GM11168 (cell line): ENCODE results near the gene OPRL1.

Source experiments
- in situ Hi-C: fragments of 300-500 bp; cut with MboI; formaldehyde crosslinking; loops from one replicate; pipeline ENCODE4 v1.12.0; 2022; ENCODE audit warnings: low sequenced_read_pairs; ENCODE audit not compliant: unreplicated experiment

Gene OPRL1

DNA sequence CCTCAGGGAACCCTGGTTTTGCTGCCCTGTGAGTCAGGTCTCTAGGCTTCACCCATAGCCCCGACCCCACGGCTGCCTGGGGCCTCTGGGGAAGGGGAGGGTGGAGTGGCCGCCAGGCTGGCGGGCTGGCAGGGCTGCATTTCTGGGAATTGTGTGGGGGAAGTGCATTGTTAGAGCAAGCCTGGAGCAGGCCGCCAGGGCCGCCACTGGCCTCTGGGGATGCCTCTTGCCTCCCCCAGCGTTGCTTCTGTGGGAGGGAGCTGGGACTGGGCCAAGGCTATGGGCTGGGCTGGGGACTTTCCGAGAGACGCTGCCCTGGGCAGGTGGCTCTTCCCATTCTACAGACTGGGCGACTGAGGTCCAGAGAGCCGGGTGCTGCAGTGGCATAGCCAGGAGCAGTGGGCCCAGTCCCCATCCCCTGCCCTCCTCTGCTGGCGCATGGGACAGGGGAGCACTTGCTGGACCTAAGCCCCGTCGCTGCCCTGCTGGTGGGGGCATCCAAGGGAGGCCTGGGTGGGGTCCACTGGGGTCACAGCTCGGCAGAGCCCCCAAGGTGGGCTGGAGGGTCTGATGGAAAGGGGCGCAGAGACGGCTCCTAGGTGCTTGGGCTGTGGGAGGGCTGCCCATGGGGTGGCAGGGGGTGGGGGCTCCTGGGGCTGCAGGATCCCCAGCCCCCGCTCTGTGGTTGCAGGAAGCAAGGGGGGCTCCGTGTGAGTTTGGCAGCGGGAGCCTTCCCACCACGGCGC is 23.8 kb upstream of the OPRL1 start:
- in situ Hi-C loops = no loop called here

DNA sequence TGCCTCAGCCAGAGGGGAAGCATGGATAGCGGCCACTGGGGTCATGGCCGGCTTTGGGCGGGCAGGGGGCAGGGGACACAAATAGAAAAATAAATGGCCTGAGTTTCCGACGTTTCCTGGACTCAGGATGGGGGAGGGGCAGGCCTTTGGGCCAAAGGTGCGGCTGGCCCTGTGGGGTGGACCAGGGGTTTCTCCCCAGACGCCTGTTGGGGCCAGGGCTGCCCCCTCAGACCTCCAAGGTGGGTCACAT is 23.3 kb upstream of the OPRL1 start:
- in situ Hi-C loops = no loop called here

DNA sequence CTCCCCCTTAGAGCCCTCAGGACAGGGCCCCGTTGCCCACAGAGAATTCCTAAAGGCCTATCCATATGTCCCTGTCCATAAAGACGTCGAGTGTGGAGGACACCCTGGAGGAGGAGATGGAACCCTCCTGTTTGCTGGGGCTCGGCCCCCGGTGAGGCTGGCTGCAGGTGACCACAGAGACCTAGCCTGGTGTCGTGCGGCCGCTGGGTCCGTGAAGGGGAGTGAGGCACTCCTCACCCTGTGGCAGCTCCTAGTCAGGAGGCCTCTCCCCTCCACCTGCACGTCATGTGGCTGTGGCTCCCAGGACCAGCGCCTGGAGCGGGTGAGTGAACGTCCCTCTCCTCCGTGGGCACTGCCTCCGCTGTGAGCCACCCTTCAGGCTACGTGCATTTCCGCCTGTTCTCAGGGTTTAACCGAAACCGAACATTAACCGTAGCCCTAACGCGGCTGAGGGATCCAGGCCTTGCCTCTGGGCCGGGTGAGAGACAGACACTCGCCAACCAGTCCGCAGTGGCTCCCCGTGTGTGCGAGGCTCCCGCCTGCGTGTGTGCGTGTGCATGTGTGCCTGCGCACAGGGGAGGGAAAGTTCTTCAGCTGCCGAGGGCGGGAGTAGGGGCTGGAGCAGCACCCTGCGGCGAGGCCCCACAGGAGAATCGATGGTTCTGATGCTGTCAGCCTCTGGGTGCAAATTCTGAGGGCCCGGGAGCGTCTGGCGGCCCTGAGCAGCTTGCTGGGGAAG is 22.8 kb upstream of the OPRL1 start:
- in situ Hi-C loops = no loop called here

DNA sequence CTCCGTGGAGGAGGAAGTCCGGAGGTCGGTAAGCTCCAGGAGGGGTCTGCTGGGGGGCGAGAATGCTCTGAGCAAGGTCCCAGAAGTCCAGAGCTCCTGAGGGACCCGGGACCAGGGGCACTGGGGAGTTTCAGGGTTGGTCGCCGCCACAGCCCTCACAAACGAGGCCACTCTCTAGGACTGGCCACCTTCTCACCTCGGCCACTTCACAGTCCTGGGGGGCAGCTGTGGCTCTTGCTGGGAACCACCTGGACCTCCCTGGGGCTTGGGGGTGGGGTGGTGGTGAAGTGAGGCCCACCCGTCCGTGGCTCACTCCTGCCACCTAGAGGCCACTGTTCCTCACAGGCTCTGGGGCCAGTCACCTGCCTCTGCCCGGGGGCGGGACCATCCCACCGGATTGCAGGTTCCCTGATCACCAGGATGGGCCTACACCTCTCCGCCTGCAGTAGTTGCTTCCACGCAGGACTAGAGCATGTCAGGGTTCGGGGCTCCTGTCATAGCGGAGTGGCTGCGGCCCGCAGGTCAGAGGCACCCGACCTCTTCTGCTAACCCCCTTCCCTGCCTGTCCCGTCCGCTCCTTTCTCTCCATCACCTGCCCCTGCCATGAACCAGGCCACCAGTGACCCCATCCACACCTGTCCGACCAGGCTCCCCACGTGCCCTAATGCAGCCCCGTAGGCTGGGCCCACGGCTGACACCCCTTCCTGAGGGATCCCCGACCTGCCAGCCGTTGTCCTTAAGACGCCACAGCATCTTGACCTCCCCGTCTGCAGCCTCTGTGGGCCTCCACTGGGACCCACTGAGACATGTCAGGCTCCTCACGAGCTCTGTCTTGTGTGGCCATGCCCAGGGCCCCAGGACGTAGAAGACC is 22.0 kb upstream of the OPRL1 start:
- in situ Hi-C loops = no loop called here

DNA sequence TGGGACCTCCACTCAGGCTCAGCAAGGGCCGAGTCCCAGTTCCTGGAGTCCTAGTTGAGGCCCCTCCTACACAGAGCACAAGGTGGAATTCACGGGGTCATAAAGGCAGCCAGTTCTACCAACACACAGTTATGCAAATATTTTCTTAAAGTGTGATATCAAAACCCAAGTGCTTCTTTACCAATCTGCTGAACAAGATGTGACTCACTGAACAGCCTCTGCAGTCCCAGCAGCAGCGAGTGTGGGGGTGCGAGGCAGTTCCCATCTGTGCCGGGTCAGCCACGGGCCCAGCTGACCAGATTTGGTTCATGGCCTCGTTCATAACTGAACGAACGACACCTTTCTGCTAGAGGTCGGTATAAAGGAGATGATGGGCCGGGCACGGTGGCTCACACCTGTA is 21.3 kb upstream of the OPRL1 start:
- in situ Hi-C loops = no loop called here

DNA sequence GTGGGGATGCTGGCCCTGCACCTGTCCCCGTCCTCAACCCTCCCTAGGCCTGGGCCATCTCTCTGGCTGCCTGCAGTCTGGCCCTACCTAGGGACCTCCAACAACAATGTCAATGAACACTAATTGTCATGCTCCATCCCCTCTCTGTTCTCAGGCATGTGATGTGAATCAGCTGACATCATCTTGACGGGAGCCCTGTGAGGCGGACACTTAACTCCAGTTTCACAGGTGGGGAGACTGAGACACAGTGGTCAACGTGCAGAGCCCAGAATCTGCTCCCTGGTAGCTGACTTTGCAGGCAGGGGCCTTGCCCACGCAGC is 17.6 kb upstream of the OPRL1 start:
- in situ Hi-C loops = no loop called here

DNA sequence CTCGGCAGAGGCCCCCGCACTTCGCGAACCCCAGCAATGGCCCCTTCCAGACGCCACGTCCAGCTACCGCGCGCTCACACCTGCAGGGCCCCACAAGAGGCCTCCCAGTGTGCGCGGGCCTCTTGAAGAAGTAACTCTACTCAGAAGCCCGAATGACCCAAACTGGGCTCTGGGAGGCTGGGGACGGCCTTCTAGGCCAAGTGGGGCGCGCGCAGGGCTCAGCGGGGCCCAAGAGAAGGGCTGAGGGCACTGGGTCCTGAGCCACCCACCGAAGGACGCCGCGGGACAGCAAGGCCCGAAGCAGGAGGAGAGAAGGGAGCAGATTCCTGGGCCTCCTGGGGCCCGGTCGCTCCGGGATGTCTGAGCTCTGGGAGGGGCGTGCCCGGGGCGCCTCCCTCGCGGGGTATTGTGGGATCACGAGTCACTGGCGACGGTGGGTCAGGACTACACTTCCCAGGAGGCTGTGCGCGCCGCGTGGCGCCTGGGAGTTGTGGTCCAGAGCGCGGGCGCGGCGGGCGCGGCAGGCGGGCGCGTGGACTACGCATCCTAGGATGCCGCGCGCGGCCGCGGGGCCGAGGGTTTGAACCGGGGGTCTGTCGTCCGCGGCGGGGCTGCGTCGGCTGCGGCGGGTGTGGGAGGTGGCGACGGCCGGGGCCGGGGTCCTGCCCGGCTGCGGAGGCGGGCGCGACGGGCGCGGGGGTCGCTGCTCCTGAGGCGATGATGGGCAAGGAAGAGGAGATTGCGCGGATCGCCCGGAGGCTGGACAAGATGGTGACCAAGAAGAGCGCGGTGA is 17.1 kb upstream of the OPRL1 start, which contains the start of gene TCEA2:
TCEA2 (plus strand) TSS at position 603 of the 793 bp plus-strand sequence; CDS start at position 718, 115 bp downstream.
- in situ Hi-C loops = no loop called here

DNA sequence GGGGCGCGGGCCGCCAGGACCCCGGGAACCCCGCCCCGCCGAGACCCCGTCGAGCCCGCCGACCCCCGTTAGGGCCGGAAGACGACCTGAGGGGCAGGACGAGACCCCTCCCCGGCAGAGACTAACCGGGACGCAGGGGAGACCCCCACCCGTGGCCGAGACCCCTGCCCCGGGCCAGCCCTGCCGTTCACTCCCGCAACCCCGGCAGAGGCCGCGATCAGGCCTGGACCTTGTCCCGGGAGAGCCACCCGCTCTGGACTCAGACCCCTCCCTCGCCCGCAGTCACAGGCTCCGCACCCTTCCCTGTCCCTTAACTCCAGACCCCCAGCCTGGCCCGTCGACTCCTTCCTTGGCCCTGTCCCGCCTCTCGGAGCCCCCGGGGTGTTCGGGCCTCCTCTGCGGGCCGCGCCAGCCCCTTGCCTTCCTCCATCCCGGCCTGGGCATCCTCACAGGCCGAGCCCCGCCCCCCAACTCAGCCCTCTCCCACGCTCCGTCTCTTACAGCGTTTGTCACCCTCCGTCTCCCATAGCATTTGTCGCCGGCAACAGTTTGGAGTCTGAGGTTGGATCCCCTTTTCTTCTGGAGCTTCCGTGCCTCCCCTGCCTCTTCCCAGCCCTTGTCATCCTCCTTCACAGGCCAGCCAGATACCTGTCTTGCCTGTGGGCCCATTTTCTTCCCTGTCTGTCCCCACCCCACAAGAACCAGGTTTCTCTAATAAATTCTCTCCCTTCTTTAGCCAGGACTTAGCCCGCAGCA is 16.3 kb upstream of the OPRL1 start:
- in situ Hi-C loops = no loop called here

DNA sequence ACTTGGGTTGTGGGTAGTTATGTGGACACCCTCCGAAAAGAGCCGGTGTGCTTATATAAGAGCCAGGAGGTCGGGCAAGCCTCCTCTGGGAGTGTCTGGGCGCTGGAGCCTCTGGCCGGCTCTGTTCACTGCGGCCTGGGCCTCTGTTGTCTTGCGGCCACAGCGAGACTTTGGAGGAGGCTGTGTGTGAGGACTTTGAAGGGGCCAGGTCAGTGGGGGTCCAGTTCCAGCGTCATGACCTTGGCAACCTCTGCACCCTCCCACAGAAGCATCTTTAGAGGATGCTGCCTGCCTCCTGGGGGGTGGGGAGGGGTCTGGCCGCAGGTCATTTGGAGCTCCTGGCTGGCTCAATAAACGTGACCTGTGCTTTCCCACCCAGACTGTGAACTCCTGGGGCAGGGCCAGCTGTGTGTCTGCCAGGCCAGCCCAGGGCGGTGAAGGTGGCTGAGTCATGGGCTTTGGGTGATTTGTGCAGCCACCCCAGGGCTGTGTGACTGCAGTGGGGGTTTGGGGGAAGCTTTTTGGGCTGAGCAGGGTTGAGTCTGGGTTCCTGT is 15.7 kb upstream of the OPRL1 start:
- in situ Hi-C loops = no loop called here

DNA sequence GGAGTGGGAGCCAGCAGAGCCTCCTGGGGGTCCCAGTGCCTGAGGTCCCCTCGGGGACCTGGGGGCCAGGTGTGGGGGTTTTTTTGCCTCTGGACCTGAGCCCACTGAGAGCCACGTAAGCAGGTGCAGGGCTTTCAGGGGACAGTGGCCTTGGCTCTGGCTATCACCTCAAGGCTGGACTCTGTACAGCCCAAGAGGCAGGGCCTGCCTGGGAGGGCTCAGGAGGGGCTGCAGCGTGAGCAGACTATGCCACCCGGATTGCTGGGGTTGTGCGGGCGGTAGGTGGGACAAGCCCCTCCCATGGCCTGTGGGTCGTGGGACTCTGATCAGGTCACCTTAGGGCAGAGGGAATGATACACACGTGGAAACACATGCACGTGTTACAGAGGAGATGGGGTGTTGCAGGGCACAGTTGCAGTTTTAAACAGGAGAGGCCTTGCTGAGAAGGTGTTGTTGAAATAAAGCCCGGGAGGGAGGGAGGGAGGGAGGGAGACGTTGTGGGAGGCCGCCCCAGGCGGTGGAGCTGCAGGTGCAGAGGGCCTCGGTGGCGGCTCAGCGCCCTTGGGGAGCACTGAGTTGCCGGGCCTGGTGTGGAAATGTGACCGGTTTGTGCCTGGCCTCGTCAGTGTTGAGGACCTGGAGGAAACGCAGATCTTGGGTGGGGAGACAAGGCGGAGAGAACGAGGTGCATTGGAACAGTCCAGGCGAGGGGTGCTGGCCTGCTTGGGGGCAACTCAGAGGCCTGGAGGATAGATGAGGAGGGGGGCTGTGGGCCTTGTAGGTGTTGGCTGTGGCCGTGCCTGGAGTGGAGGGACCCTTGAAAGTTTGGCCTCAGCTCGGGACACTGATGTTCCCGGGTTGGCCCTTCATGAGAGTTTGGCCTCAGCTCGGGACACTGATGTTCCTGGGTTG is 14.6 kb upstream of the OPRL1 start:
- in situ Hi-C loops = no loop called here

DNA sequence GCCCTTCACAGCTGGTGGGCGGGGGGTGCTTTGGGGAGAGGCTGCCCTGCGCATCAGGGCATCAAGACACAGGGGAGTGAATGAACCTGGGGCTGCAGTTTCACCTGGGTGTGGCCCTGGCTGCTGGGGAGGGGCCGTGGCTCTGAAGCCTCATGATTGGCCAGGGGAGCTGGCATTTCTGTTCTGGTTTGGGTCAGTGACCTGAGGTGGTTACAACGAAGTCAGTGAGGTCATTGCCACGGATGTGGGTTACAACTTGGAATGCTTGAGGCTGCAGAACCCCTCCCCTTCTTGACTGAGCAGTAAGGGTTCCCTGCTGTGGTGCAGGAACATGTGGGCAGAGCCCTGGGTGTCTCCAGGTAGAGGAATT is 13.9 kb upstream of the OPRL1 start:
- in situ Hi-C loops = no loop called here

DNA sequence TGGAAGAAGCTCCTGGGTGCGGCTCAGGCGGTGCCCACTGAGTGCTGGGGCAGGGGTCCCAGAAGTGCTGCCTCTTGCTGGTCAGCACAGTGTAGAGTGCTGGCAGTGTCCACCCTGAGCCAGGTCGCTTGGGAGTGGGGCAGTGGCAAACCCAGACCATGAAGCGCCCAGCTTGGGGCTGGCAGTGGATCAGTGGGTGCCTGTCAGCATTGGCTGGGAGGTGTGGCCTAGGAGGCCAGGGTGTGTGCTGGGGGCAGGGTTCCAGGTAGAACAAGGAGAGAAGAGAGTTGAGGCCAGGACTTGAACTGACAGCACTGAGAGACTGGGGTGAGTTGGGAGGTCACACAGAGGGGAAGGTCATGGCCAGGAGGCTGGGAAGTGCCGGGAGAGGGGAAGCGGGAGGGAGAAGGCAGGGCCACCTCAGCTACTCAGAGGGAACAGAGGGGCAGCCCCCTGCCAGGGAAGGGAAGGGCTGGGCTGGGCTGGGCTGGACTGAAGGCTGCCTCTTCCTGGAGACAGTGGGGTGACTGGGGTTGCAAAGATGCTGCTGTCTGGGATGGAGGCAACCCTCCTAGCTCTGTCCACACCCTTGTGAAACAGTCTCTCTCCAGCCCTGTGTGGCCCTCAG is 12.8 kb upstream of the OPRL1 start:
- in situ Hi-C loops = no loop called here

DNA sequence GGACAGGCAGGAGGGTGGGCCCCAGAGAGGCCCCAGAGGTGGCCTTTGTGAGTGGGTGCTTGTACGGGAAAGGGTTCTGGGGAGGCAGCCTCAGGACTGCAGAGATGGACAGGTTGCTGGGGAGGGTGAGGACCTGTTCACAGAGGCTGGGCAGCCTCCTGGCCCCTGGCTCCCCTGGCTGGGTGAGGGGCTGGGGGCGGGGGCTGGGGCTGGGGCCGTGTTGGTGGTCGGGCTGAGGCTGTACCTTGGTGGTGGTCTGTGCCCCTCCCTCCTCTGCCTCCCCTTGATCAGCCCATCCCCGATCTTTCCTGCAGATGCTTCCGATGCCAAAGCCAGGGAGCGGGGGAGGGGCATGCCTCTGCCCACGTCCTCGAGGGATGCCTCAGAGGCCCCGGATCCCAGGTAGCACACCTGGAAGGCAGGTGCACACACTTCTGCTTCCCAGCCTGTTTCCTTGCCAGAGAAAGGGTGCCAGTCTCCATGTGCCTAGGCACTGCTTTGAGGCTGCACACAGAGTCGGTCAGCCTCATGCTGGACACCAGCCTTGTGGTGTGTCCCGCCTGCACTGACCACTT is 12.1 kb upstream of the OPRL1 start:
- in situ Hi-C loops = no loop called here

DNA sequence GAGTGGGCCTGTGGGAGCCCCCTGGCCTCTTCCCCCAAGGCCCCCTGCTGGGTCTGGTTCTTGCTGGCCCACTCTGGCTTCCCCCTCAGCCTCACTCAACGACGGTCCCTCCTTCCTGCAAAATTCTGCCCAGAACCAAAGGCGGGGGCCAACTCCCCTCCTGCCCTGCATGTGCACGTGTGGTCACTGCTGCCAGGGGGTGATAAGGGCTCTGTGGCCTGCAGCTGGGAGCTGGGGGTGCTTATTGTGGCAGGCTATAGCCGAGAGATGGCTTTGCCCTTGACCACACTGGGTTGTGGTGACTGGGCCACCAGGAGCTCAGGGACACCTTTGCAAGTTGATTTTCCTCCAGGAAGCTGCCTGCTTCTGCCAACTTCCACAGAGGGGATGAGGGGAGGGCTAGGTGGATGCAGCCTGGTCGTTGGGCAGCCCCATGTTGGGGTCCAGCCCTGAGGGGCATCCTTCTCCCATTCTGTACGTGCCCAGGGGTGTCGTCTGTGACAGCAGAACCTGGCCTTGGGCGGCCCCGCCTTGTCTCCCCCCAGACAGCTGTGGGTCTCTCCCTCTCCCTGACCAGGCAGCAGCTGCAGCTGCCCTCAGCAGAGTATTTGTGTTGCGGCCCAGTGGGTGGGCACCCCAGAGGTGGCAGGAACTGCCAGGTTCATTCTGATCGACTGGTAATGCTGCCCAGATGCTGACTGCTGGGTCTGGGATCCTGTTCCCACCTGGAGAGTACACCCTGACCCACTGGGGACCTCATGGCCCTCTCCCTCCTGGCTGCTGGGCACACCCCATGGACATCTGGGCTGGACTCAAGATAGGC is 11.3 kb upstream of the OPRL1 start:
- in situ Hi-C loops = no loop called here

DNA sequence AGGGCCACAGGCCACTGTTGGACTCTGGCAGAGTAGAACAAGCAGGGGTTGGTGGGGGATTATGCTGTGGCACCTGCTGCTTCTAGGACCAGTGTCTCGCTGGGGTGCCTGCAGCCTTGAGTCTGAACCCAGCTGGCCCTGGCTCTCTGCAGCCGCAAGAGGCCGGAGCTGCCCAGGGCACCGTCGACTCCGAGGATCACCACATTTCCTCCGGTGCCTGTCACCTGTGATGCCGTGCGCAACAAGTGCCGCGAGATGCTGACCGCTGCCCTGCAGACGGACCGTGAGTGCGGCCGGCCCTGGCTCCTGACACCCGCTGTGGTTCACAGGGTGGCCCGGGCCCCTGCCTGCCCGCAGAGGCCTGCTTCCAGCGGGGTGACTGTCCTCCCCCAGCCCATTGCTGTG is 10.7 kb upstream of the OPRL1 start:
- in situ Hi-C loops = no loop called here

DNA sequence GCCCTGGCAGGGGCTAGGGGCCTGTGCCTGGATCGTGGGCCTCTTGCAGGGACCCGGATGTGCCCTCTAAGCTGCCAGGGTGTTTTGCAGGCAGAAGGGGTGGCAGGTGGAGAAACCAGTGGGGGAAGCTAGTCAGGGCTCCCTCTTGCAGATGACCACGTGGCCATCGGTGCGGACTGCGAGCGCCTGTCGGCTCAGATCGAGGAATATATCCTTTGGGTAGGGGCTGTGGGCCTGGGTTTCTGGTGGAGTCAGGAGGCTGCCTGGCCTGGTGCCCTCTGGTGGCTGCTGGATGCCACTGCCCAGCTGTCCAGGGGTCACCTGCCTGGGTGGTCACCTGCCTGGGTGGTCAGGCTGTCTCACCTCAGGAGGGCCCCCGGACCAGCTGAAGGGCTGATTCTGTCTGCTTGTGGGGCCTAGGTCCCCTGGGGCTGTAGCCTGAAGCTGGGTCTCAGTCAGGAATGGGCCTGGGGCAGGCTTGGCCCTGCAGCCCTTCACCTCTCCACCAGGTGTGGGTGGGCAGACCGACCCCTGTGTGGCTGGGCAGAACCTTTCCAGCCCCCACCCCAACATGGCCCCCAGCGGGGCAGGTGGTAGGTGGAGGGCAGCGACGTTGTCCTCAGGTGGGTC is 10.2 kb upstream of the OPRL1 start:
- in situ Hi-C loops = no loop called here
